ENCODE data around the gene PPM1H. TPM values are rescaled to one million over a fixed set of nuclear protein-coding genes. Genes with fewer than 3 reads are reported as not detected.

The PPM1H gene
- polyA plus RNA-seq, 1 of the 3 experiments (the other 2 are of a cell fraction), result 0.13 TPM

DNA sequence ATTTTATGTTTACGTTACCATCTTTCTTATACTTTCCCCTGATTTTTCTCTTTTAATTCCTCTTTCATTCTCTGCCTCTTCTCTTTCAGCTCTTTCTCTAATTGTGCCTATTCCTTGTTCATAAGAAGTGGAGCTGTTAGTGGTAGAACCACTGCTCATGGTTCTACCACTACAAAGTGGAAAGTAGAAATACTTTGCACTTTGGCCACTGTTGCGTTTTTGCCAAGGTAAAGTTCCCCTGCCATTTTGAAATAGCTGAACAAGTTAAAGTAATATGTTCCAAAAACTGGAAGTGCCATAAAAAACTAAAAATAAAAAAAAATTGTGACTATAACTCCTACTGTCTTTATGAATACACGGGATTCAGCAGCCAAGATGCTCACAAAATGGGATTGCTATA is 337.7 kb downstream of the PPM1H start (continued):
- TF ChIP-seq IRF3 (IDR thresholded peaks at IDR 0.05; ENCODE audit: low read depth, low read length), result no peak
- no peak for TF ChIP-seq EP300 (IDR thresholded peaks at IDR 0.05; ENCODE audit: borderline replicate concordance in 1 of 2, low read depth in 1 of 2, low read length in 1 of 2)
- TF ChIP-seq MEF2A (IDR thresholded peaks at IDR 0.05; ENCODE audit: borderline replicate concordance, low read depth), result no peak
- TF ChIP-seq ELF1 (IDR thresholded peaks at IDR 0.05), result no peak
- TF ChIP-seq RCOR1 (IDR thresholded peaks at IDR 0.05; ENCODE audit: low read length), result no peak
- TF ChIP-seq RFX5 (IDR thresholded peaks at IDR 0.05; ENCODE audit: low read length), result no peak
- TF ChIP-seq RXRA (IDR thresholded peaks at IDR 0.05; ENCODE audit: borderline replicate concordance, low read depth), result no peak

Small RNA genes within 50 kb of the gene (small RNA-seq; reads per million reads assigned to genes)
- gene MIRLET7I (209 to 18,688 (median 2,955) reads per million in 7 experiments), gene RF00019 (0 reads per million in 7 experiments), gene RNU1-83P (0 to 28.0 (median 0.43) reads per million in 7 experiments)

Other genes with a start within 250 kb of the PPM1H start
- gene AVPR1A, start 216.1 kb upstream of the PPM1H start, polyA plus RNA-seq (2012; rRNA removed), result not detected in 2 replicates